ENCODE data around the gene SHOX.

DNA sequence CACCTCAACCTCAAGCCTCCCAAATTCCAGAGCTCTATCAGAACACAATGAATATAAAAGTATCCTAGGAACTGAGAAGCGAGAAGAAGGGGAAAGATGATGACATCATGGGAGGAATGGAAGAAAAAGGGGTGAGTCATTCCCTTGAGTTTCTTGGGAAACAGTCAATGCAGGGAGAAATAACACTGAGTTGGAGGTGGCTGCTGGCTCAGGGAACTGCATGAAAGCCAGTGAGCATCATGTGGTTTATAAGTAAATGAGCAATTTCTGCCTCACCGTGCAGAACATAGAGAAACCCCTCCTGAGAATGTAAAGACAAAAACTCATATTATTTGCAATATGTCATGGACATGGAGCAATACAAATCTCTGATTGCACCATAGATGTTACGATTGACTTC lies 73.3 kb downstream of the SHOX start:
- TF ChIP-seq POLR2AphosphoS5 (IDR thresholded peaks at IDR 0.05; ENCODE audit: borderline replicate concordance, low read depth, low read length) (no peak), EZH2 (IDR thresholded peaks at IDR 0.05) (no peak)

Measured in SK-N-MC (cell line).